Endothelial cell of umbilical vein (primary cell): ENCODE data around the gene PDLIM3. TPM values are rescaled to one million over a fixed set of nuclear protein-coding genes. Genes with fewer than 3 reads are reported as not detected.

Source experiments
- BruUV-seq: library from RNA; stranded (reverse); fragments of 400-500 nt; replicated peaks from 2 replicates; lab custom pipeline; 2021; lab: Mats Ljungman, UMichigan
- CTCF ChIA-PET: fragments of 300-600, 350-600 bp; sonication (Branson Sonifier 250); formaldehyde crosslinking; loops from one replicate; lab custom pipeline; 2021; ENCODE audit warnings: antibody characterized with exemption, inconsistent platforms; lab: Charles Lee
- POLR2A ChIA-PET: fragments of 300-600, 350-600 bp; sonication (Branson Sonifier 250); formaldehyde crosslinking; loops from one replicate; lab custom pipeline; 2021; ENCODE audit warnings: antibody characterized with exemption, inconsistent platforms; lab: Charles Lee
- DNase-seq: peaks from one replicate; pipeline ENCODE4 v3.0.0-alpha.2; 2011; ENCODE audit warnings: low read depth, low spot score
- FAIRE-seq: peaks from 2 replicates; lab custom pipeline; 2011; peaks lifted over from hg19 to GRCh38; lab: Jason Lieb, UNC
- H2AFZ ChIP-seq: 2 replicates; pipeline ENCODE4 v1.6.0; 2012; ENCODE audit warnings: low read depth, low read length, control low read depth, inconsistent platforms
- H3K27ac ChIP-seq: 2 replicates; pipeline ENCODE4 v1.5.1; 2011; ENCODE audit warnings: low read depth, mild to moderate bottlenecking, control low read depth, low read length, moderate library complexity; ENCODE audit not compliant: insufficient read depth
- H3K27me3 ChIP-seq, 2 experiments: 2 replicates each; pipeline versions ENCODE4 v1.6.0 to v1.6.1; 2011; ENCODE audit warnings: low read length in 2 of 2, mixed read lengths in 1 of 2; ENCODE audit not compliant: control insufficient read depth in 2 of 2, insufficient read depth in 2 of 2
- H3K36me3 ChIP-seq, 2 experiments: 2 replicates in 1 of 2; 3 replicates in 1 of 2; pipeline ENCODE4 v1.5.1; 2011; ENCODE audit warnings: low read length in 2 of 2, mild to moderate bottlenecking in 1 of 2, moderate library complexity in 1 of 2; ENCODE audit not compliant: control insufficient read depth in 2 of 2, insufficient read depth in 2 of 2; ENCODE audit errors: extremely low read depth in 1 of 2
- H3K4me1 ChIP-seq: 3 replicates; pipeline ENCODE4 v1.5.1; 2011; ENCODE audit warnings: mild to moderate bottlenecking, low read length; ENCODE audit not compliant: control insufficient read depth, insufficient read depth; ENCODE audit errors: extremely low read depth
- H3K4me2 ChIP-seq: 2 replicates; pipeline ENCODE4 v1.6.1; 2011; ENCODE audit warnings: low read length, control low read depth, mixed read lengths; ENCODE audit not compliant: insufficient read depth
- H3K4me3 ChIP-seq, 3 experiments: fragments of 200-600 bp in 1 of 3; sonication (generic), shearing (Covaris generic) in 1 of 3; replicated peaks in 1 of 3; 2 replicates each; pipeline ENCODE4 v1.5.1; 2011 to 2016; ENCODE audit warnings: control low read depth in 3 of 3, low read length in 3 of 3, mild to moderate bottlenecking in 2 of 3, inconsistent platforms in 1 of 3, low read depth in 1 of 3, moderate library complexity in 1 of 3; ENCODE audit not compliant: insufficient read depth in 1 of 3
- H3K79me2 ChIP-seq: 2 replicates; pipeline ENCODE4 v1.6.0; 2012; ENCODE audit warnings: low read length, inconsistent platforms; ENCODE audit not compliant: control insufficient read depth, insufficient read depth
- H3K9ac ChIP-seq: replicated peaks from 2 replicates; pipeline ENCODE3; 2011; ENCODE audit warnings: low read length, control low read depth; ENCODE audit not compliant: insufficient read depth; ENCODE audit errors: extremely low read depth
- H3K9me1 ChIP-seq: replicated peaks from 3 replicates; pipeline ENCODE4 v1.6.0; 2011; ENCODE audit warnings: mild to moderate bottlenecking, low read length; ENCODE audit not compliant: control insufficient read depth, insufficient read depth; ENCODE audit errors: extremely low read depth
- H3K9me3 ChIP-seq: replicated peaks from 2 replicates; pipeline ENCODE4 v1.5.1; 2012; ENCODE audit warnings: low read length, inconsistent platforms; ENCODE audit not compliant: control insufficient read depth, insufficient read depth
- H4K20me1 ChIP-seq: replicated peaks from 2 replicates; pipeline ENCODE3; 2011; ENCODE audit warnings: mild to moderate bottlenecking, low read length; ENCODE audit not compliant: control insufficient read depth, insufficient read depth; ENCODE audit errors: extremely low read depth
- CTCF ChIP-seq, 2 donors: IDR thresholded peaks; 1 replicate in 1 of 2; 2 replicates in 1 of 2; pipeline ENCODE4 v1.5.1; 2011; ENCODE audit warnings: low read length in 2 of 2, mild to moderate bottlenecking in 2 of 2, moderate library complexity in 2 of 2, control low read depth in 1 of 2, inconsistent platforms in 1 of 2, low read depth in 1 of 2; ENCODE audit not compliant: insufficient read depth in 1 of 2; ENCODE audit errors: extremely low read depth in 1 of 2
- EZH2 ChIP-seq: IDR thresholded peaks from 2 replicates; pipeline ENCODE4 v1.6.1; 2012; ENCODE audit warnings: borderline replicate concordance, low read depth, mild to moderate bottlenecking, moderate library complexity, low read length, inconsistent platforms; ENCODE audit not compliant: severe bottlenecking
- FOS ChIP-seq: IDR thresholded peaks from 2 replicates; pipeline ENCODE4 v1.6.1; 2011; ENCODE audit warnings: mild to moderate bottlenecking, low read length, moderate library complexity, borderline replicate concordance; ENCODE audit not compliant: insufficient read depth
- GATA2 ChIP-seq: IDR thresholded peaks from 2 replicates; pipeline ENCODE4 v1.7.0; 2011; ENCODE audit warnings: low read depth, mild to moderate bottlenecking, moderate library complexity, mixed read lengths, low read length; ENCODE audit not compliant: insufficient read length, insufficient read depth
- JUN ChIP-seq: IDR thresholded peaks from 2 replicates; pipeline ENCODE4 v1.6.1; 2011; ENCODE audit warnings: borderline replicate concordance, low read depth; ENCODE audit not compliant: insufficient read length, insufficient read depth
- MYC ChIP-seq: IDR thresholded peaks from one replicate; pipeline ENCODE4 v1.6.1; 2011; ENCODE audit warnings: mild to moderate bottlenecking, low read depth, low read length
- POLR2A ChIP-seq: IDR thresholded peaks from 2 replicates; pipeline ENCODE4 v1.6.1; 2012; ENCODE audit warnings: low read depth, mild to moderate bottlenecking, control low read depth, low read length
- POLR2AphosphoS5 ChIP-seq: IDR thresholded peaks from 2 replicates; pipeline ENCODE4 v1.6.1; 2012; ENCODE audit warnings: low read depth, mild to moderate bottlenecking, control low read depth, low read length, moderate library complexity; ENCODE audit not compliant: insufficient read depth
- dilution Hi-C: fragments of 300-500 bp; cut with MboI; formaldehyde crosslinking; loops from one replicate; pipeline ENCODE4 v1.15.0; 2019; ENCODE audit warnings: low sequenced_read_pairs; ENCODE audit not compliant: extremely low pct_ligation_motif_present
- intact Hi-C: fragments of 100-400 bp; cut with micrococcal nuclease; formaldehyde crosslinking; loops from one replicate; pipeline ENCODE4 v1.10.0; 2022
- polyA plus RNA-seq, 4 experiments: library from polyadenylated mRNA; depleted of rRNA in 3 of 4; stranded (reverse) in 3 of 4; unstranded in 1 of 4; fragments of >200 nt; gene quantifications; 2 replicates each; pipeline versions ENCODE4 v1.2.1 to v1.2.3, GENCODE V29; 2011 to 2012; ENCODE audit warnings: missing spikeins in 1 of 4
- total RNA-seq: library from RNA; stranded (reverse); gene quantifications from 2 replicates; pipeline ENCODE4 v1.2.3, GENCODE V29; 2021
- TF ChIP-seq, protein P1 (sequence below): IDR thresholded peaks from 2 replicates; pipeline ENCODE4 v1.6.1; 2011; ENCODE audit not compliant: insufficient read depth, insufficient read length

PDLIM3 gene
- total and polyA plus RNA-seq, 2 donors (not counting 3 experiments of a cell fraction or from before 2014, with no cell fraction given): 9.7 to 17.6 TPM

DNA sequence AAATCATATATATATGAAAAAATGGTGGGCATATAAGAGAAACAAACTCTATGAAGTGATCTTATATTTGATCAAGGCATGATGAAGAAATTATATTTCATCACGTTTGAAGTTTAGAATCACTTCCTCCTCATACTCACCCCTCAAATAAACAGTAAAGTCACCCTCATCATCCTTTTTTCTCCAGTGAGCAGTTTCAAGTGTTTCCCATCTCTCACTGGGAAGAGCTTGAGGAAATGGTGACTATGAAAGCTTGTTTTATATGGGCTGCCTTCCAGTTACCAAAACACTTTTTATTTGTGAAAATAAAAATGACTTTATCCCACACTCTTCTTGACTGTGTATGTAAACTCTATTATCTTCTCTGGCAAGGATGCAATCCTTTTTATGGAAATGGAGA lies 16.8 kb downstream of the PDLIM3 start:
- DNase-seq (peak; percentile 36), FAIRE-seq (peak; percentile 65)
- CTCF ChIA-PET: interaction anchor here (1.0 to 3.7 kb wide), 4 partner anchors 9 to 79 kb away, joined by 3 to 24 read pairs (median 5); partner anchors contain the start of gene PDLIM3
- Histone ChIP-seq H3K36me3 (no peaks in the 10 kb centered on the region), H3K4me2 (no peak overlapping the region), H3K9me3 (no peaks in the 10 kb centered on the region), H3K9ac (no peak overlapping the region), H3K9me1 (no peaks in the 10 kb centered on the region), H2AFZ (no peak overlapping the region), H3K4me1 (peaks cover 28% of the 10 kb centered on the region), H3K79me2 (no peaks in the 10 kb centered on the region), H3K27ac (no peak overlapping the region), H3K27me3 (no peaks in the 10 kb centered on the region), H4K20me1 (no peaks in the 10 kb centered on the region), H3K4me3 (no peak overlapping the region)
- POLR2A ChIA-PET: no interaction called here
- no TSS peak for BruUV-seq
- TF ChIP-seq POLR2A (no peak), CTCF (IDR thresholded peaks at IDR 0.05; ENCODE audit: extremely low read depth in 1 of 2, insufficient read depth in 1 of 2, low read depth in 1 of 2, low read length in 2 of 2) (no peak), MYC (no peak), GATA2 (peak; percentile 5)
- intact Hi-C loops: no loop called here
- dilution Hi-C loops: no loop called here

DNA sequence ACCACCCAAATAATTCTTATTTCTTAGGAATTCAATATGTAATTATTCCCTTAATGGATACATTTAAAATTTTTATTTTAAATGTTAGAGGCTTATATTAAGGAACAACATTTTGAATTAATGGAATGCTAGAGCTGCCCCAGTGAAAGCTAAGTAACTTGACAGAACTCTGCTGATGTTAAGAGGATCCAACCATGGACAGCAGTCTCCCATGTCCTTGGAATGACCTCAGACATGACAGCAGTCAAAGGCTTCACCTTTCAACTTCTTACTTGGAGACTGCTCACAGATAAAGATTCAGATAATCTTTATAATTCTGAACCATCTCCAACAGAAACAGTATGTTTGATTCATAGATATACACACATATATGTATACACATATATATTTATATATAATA lies 17.2 kb downstream of the PDLIM3 start:
- dilution Hi-C loops (no loop called here), intact Hi-C loops (no loop called here)
- no peaks in the 10 kb centered on the region for H3K9me3 ChIP-seq
- H2AFZ ChIP-seq: no peak overlapping the region
- no peak overlapping the region for H3K4me3 ChIP-seq
- TF ChIP-seq EZH2 (no peak), JUN (no peak), POLR2A (no peak), MYC (no peak), FOS (no peak), GATA2 (no peak), CTCF (IDR thresholded peaks at IDR 0.05; ENCODE audit: extremely low read depth in 1 of 2, insufficient read depth in 1 of 2, low read depth in 1 of 2, low read length in 2 of 2) (no peak), POLR2AphosphoS5 (no peak)
- TF ChIP-seq, protein P1, sequence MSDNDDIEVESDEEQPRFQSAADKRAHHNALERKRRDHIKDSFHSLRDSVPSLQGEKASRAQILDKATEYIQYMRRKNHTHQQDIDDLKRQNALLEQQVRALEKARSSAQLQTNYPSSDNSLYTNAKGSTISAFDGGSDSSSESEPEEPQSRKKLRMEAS: no peak
- no peak overlapping the region for H3K27ac ChIP-seq
- no peaks in the 10 kb centered on the region for H3K27me3 ChIP-seq
- FAIRE-seq (peak; percentile 55), DNase-seq (no peak)
- no peaks in the 10 kb centered on the region for H3K36me3 ChIP-seq
- no peak overlapping the region for H3K9ac ChIP-seq
- no peak overlapping the region for H3K4me2 ChIP-seq
- ChIA-PET POLR2A (no interaction called here), CTCF (interaction anchor here (0.8 to 3.7 kb wide), 4 partner anchors 9 to 80 kb away, joined by 3 to 24 read pairs (median 5); partner anchors contain the start of gene PDLIM3)
- no peaks in the 10 kb centered on the region for H3K79me2 ChIP-seq
- no TSS peak for BruUV-seq
- no peaks in the 10 kb centered on the region for H3K9me1 ChIP-seq
- H3K4me1 ChIP-seq: peaks cover 31% of the 10 kb centered on the region
- H4K20me1 ChIP-seq: no peaks in the 10 kb centered on the region
